Ascending aorta (tissue), 2 donors: ENCODE measurements around the gene GCNT1. TPM values are rescaled to one million over a fixed set of nuclear protein-coding genes. Genes with fewer than 3 reads are reported as not detected.

Experiments
- DNase-seq, 2 donors: peaks; one replicate each; pipeline ENCODE4 v3.0.0-alpha.2; 2019; ENCODE audit warnings: low spot score in 2 of 2
- H3K27ac ChIP-seq, 2 donors: fragments of 200-600 bp; sonication (generic); one replicate each; pipeline ENCODE4 v1.5.1; 2016 to 2017; ENCODE audit warnings: mild to moderate bottlenecking in 1 of 2
- H3K27me3 ChIP-seq: fragments of 200-600 bp; sonication (generic); one replicate; pipeline ENCODE4 v1.5.1; 2017
- H3K36me3 ChIP-seq, 2 donors: fragments of 200-600 bp; sonication (generic); one replicate each; pipeline ENCODE4 v1.5.1; 2016
- H3K4me1 ChIP-seq, 2 donors: fragments of 200-600 bp; sonication (generic); one replicate each; pipeline ENCODE4 v1.5.1; 2016 to 2017; ENCODE audit warnings: mild to moderate bottlenecking in 1 of 2
- H3K4me3 ChIP-seq, 2 donors: fragments of 200-600 bp; sonication (generic); one replicate each; pipeline ENCODE4 v1.5.1; 2016 to 2017; ENCODE audit warnings: mild to moderate bottlenecking in 1 of 2
- H3K9me3 ChIP-seq, 2 donors: fragments of 200-600 bp; sonication (generic); one replicate each; pipeline ENCODE4 v1.5.1; 2016
- CTCF ChIP-seq, 3 experiments: fragments of 200-600 bp in 2 of 3; fragments of 450-650 bp in 1 of 3; sonication (generic) in 2 of 3; IDR thresholded peaks; one replicate each; pipeline ENCODE4 v1.5.1; 2016 to 2019; ENCODE audit warnings: antibody characterized with exemption in 3 of 3, mild to moderate bottlenecking in 1 of 3, moderate library complexity in 1 of 3
- intact Hi-C: fragments of 100-400 bp; cut with DNase I; formaldehyde crosslinking; loops from one replicate; pipeline ENCODE4 v1.15.1; 2023
- total RNA-seq: library from RNA; depleted of rRNA; stranded (reverse); fragments of >200 nt; gene quantifications from one replicate; pipeline ENCODE4 v1.1.0, GENCODE V29; 2016

Gene GCNT1
- total RNA-seq, 1 donor from 2014 or later: 0.21 TPM

GRCh38 chr9:76552751-76553455 lies 93.9 kb downstream of the GCNT1 start:
- intact Hi-C loops: no loop called here

GRCh38 chr9:76553680-76554079 lies 94.7 kb downstream of the GCNT1 start:
- Histone ChIP-seq H3K27me3 (no peaks in the 10 kb centered on the region), H3K9me3 (no peaks in the 10 kb centered on the region), H3K27ac (no peak overlapping the region), H3K4me3 (no peak overlapping the region), H3K36me3 (no peaks in the 10 kb centered on the region), H3K4me1 (no peaks in the 10 kb centered on the region)
- TF ChIP-seq CTCF (IDR thresholded peaks at IDR 0.05): no peak
- intact Hi-C loops: no loop called here
- no peak for DNase-seq

More at GRCh38 chr9:76552751-76553455, 93.9 kb downstream of the GCNT1 start:
- no peak for TF ChIP-seq CTCF (IDR thresholded peaks at IDR 0.05)
- DNase-seq: no peak
- Histone ChIP-seq H3K36me3 (no peaks in the 10 kb centered on the region), H3K4me1 (no peaks in the 10 kb centered on the region), H3K27me3 (no peaks in the 10 kb centered on the region), H3K4me3 (no peak overlapping the region), H3K9me3 (no peaks in the 10 kb centered on the region), H3K27ac (no peak overlapping the region)

Other genes starting within 250 kb of the GCNT1 start
- 8.9 TPM for gene RFK, start 64.8 kb upstream of the GCNT1 start, total RNA-seq